HCT116 (cell line): ENCODE data around the gene SETD3. TPM values are rescaled to one million over a fixed set of nuclear protein-coding genes. Genes with fewer than 3 reads are reported as not detected.

Source experiments
- ATAC-seq: fragments of 200-7000 bp; cut with Tn5 transposase; 2 replicates; pipeline ENCODE4 v1.9.1; 2020; ENCODE audit warnings: mild to moderate bottlenecking, moderate library complexity
- BruUV-seq: library from RNA; stranded (reverse); fragments of 400-500 nt; replicated peaks from 2 replicates; lab custom pipeline; 2021; lab: Mats Ljungman, UMichigan
- CTCF ChIA-PET: fragments of 300-600 bp; sonication (Branson Sonifier 250); formaldehyde crosslinking; loops from one replicate; lab custom pipeline; 2021; ENCODE audit warnings: antibody characterized with exemption; lab: Charles Lee
- POLR2A ChIA-PET: fragments of 300-600, 350-600 bp; sonication (Branson Sonifier 250); formaldehyde crosslinking; loops from one replicate; lab custom pipeline; 2021; ENCODE audit warnings: antibody characterized with exemption; lab: Charles Lee
- RAD21 ChIA-PET, 2 experiments: fragments of 300-600 bp; sonication (Branson Sonifier 250); formaldehyde crosslinking; loops; one replicate each; lab custom pipeline; 2023; ENCODE audit warnings: low total read pairs in 2 of 2; ENCODE audit not compliant: uncharacterized antibody in 2 of 2, unreplicated experiment in 2 of 2, low non-redundant PET in 1 of 2; lab: Charles Lee
- DNase-seq: peaks from one replicate; pipeline ENCODE4 v3.0.0-alpha.2; 2010; ENCODE audit warnings: low read depth, low spot score
- H2AFZ ChIP-seq: fragments of 200-600 bp; shearing (Covaris generic), sonication (generic); 2 replicates; pipeline ENCODE4 v1.6.1; 2017; ENCODE audit warnings: low read depth, mixed run types, mixed read lengths, antibody characterized with exemption, low read length; ENCODE audit not compliant: poor library complexity, severe bottlenecking
- H3K27ac ChIP-seq: 2 replicates; pipeline ENCODE4 v1.5.1; 2012; ENCODE audit warnings: low read depth, low read length
- H3K27me3 ChIP-seq: fragments of 200-600 bp; sonication (generic); 2 replicates; pipeline ENCODE4 v1.6.1; 2016; ENCODE audit warnings: mixed run types, low read length, mixed read lengths; ENCODE audit not compliant: insufficient read depth
- H3K36me3 ChIP-seq, 2 experiments: fragments of 200-500 bp in 1 of 2; fragments of 200-600 bp in 1 of 2; sonication (Bioruptor generic) in 1 of 2; sonication (generic) in 1 of 2; 2 replicates each; pipeline versions ENCODE4 v1.5.1 to v1.6.1; 2014 to 2016; ENCODE audit warnings: low read length in 2 of 2, inconsistent platforms in 1 of 2, mixed read lengths in 1 of 2, mixed run types in 1 of 2; ENCODE audit not compliant: insufficient read depth in 2 of 2, control insufficient read depth in 1 of 2
- H3K4me1 ChIP-seq, 2 experiments: fragments of 200-600 bp in 1 of 2; sonication (generic) in 1 of 2; 2 replicates each; pipeline versions ENCODE4 v1.5.1 to v1.6.1; 2012 to 2017; ENCODE audit warnings: low read length in 2 of 2, inconsistent platforms in 1 of 2, mild to moderate bottlenecking in 1 of 2, mixed read lengths in 1 of 2, mixed run types in 1 of 2, moderate library complexity in 1 of 2; ENCODE audit not compliant: insufficient read depth in 2 of 2, control insufficient read depth in 1 of 2
- H3K4me2 ChIP-seq: fragments of 200-600 bp; sonication (generic); 2 replicates; pipeline ENCODE4 v1.6.1; 2017; ENCODE audit warnings: mixed run types, low read length, mixed read lengths
- H3K4me3 ChIP-seq, 2 experiments: fragments of 200-600 bp in 1 of 2; sonication (generic) in 1 of 2; replicated peaks in 1 of 2; 2 replicates each; pipeline ENCODE4 v1.5.1; 2011 to 2016; ENCODE audit warnings: low read length in 2 of 2, control low read depth in 1 of 2, low read depth in 1 of 2, mild to moderate bottlenecking in 1 of 2, mixed read lengths in 1 of 2, mixed run types in 1 of 2
- H3K79me2 ChIP-seq: fragments of 200-600 bp; sonication (generic); 2 replicates; pipeline ENCODE4 v1.6.1; 2017; ENCODE audit warnings: mild to moderate bottlenecking, mixed run types, low read length, moderate library complexity, mixed read lengths; ENCODE audit not compliant: insufficient read depth
- H3K9ac ChIP-seq: fragments of 200-600 bp; sonication (generic); 2 replicates; pipeline ENCODE4 v1.6.1; 2016; ENCODE audit warnings: low read length, mixed read lengths
- H3K9me2 ChIP-seq: fragments of 200-600 bp; sonication (generic), shearing (Covaris generic); 2 replicates; pipeline ENCODE4 v1.6.1; 2017; ENCODE audit warnings: mixed run types, mild to moderate bottlenecking, moderate library complexity; ENCODE audit not compliant: insufficient read depth
- H3K9me3 ChIP-seq, 2 experiments: fragments of 200-500 bp in 1 of 2; fragments of 200-600 bp in 1 of 2; sonication (Bioruptor generic) in 1 of 2; sonication (generic) in 1 of 2; 2 replicates each; pipeline ENCODE4 v1.6.1; 2014 to 2017; ENCODE audit warnings: low read length in 2 of 2, mixed read lengths in 2 of 2, inconsistent platforms in 1 of 2, low read depth in 1 of 2, mild to moderate bottlenecking in 1 of 2, mixed run types in 1 of 2, moderate library complexity in 1 of 2; ENCODE audit not compliant: control insufficient read depth in 1 of 2, insufficient read depth in 1 of 2
- H4K20me1 ChIP-seq: fragments of 200-600 bp; sonication (generic), shearing (Covaris generic); 2 replicates; pipeline ENCODE4 v1.6.1; 2017; ENCODE audit warnings: mixed run types, mild to moderate bottlenecking, moderate library complexity; ENCODE audit not compliant: insufficient read depth
- CBX3 ChIP-seq: IDR thresholded peaks from 2 replicates; pipeline ENCODE4 v1.6.1; 2012; ENCODE audit warnings: low read depth
- EGR1 ChIP-seq: IDR thresholded peaks from 2 replicates; pipeline ENCODE4 v1.6.1; 2012; ENCODE audit warnings: low read depth
- EZH2 ChIP-seq: fragments of 200-600 bp; sonication (generic); IDR thresholded peaks from 2 replicates; pipeline ENCODE4 v1.6.1; 2017; ENCODE audit warnings: antibody characterized with exemption, mixed run types
- EZH2phosphoT487 ChIP-seq: fragments of 200-600 bp; IDR thresholded peaks from 2 replicates; pipeline ENCODE4 v1.6.1; 2018; ENCODE audit warnings: antibody characterized with exemption, borderline replicate concordance
- JUND ChIP-seq: IDR thresholded peaks from 2 replicates; pipeline ENCODE4 v1.6.1; 2012
- POLR2A ChIP-seq: IDR thresholded peaks from 2 replicates; pipeline ENCODE4 v1.7.0; 2011; ENCODE audit warnings: borderline replicate concordance; ENCODE audit not compliant: insufficient read depth, insufficient read length; ENCODE audit errors: extremely low read depth
- POLR2AphosphoS5 ChIP-seq: IDR thresholded peaks from 2 replicates; pipeline ENCODE4 v1.6.1; 2011; ENCODE audit warnings: mild to moderate bottlenecking, low read depth, low read length, moderate library complexity
- RAD21 ChIP-seq: IDR thresholded peaks from 2 replicates; pipeline ENCODE4 v1.6.1; 2012; ENCODE audit warnings: low read depth, mild to moderate bottlenecking
- SIN3A ChIP-seq: IDR thresholded peaks from 2 replicates; pipeline ENCODE4 v1.6.1; 2012; ENCODE audit warnings: low read depth
- SP1 ChIP-seq: IDR thresholded peaks from 2 replicates; pipeline ENCODE4 v1.6.1; 2012; ENCODE audit warnings: low read depth
- TCF7L2 ChIP-seq: IDR thresholded peaks from 2 replicates; pipeline ENCODE4 v1.7.0; 2011; ENCODE audit warnings: borderline replicate concordance, inconsistent platforms; ENCODE audit not compliant: insufficient read depth, insufficient read length; ENCODE audit errors: extremely low read depth
- ZFX ChIP-seq: fragments of 450-650 bp; IDR thresholded peaks from 2 replicates; pipeline ENCODE4 v1.6.1; 2017
- intact Hi-C: fragments of 100-400 bp; cut with micrococcal nuclease; formaldehyde crosslinking; loops from 2 replicates; pipeline ENCODE4 v1.10.0; 2022
- total RNA-seq: library from RNA; stranded (reverse); gene quantifications from one replicate; pipeline ENCODE4 v1.2.1, GENCODE V29; 2021; ENCODE audit not compliant: unreplicated experiment
- TF ChIP-seq, protein P1 (sequence below): IDR thresholded peaks from 2 replicates; pipeline ENCODE4 v1.6.1; 2011; ENCODE audit warnings: mild to moderate bottlenecking, low read length, moderate library complexity; ENCODE audit not compliant: insufficient replicate concordance; ENCODE audit errors: extremely low read depth
- TF ChIP-seq, protein P2 (sequence below): IDR thresholded peaks from 2 replicates; pipeline ENCODE4 v1.6.1; 2012
- TF ChIP-seq, protein P3 (sequence below), 3 experiments: fragments of 200-600 bp in 1 of 3; sonication (generic) in 1 of 3; IDR thresholded peaks in 2 of 3; conservative IDR thresholded peaks in 1 of 3; 2 replicates each; pipeline ENCODE4 v1.5.1; 2012 to 2017; ENCODE audit warnings: low read depth in 2 of 3, low read length in 2 of 3, antibody characterized with exemption in 1 of 3, borderline replicate concordance in 1 of 3, control low read depth in 1 of 3, mild to moderate bottlenecking in 1 of 3, mixed read lengths in 1 of 3, mixed run types in 1 of 3, moderate library complexity in 1 of 3; ENCODE audit not compliant: insufficient read depth in 1 of 3

The SETD3 gene
- total RNA-seq, 1 experiment from 2014 or later = 46.6 TPM

DNA sequence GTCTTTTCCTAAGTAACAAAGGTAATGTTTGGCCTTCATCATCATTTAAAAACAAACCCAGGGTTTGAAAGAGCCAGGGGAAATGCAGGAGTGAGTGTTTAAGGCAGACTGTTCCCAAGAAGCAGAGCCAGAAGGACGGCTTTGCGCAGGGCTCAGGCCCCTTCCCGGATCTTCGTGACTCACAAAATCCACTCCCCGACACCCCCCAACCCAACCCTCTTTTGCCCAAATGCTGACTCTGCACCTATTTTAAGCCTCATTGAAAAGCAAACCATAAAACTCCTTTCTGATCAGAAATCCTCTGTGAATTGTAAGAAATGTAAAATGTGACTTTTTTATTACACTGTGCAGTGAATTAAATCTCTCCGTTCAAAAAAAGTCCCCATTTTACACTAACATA is 67.5 kb downstream of the SETD3 start:
- TF ChIP-seq CBX3 = no peak
- TF ChIP-seq SIN3A = no peak
- TF ChIP-seq, all 23 proteins: peak for 0
- Histone ChIP-seq H3K4me1 (0 out of 4 replicates have a peak, but pooled peaks cover 0 to 4% of the 10 kb centered on the region in 2 experiments), H3K4me3 (no peak overlapping the region), H3K27ac (no peak overlapping the region), H3K27me3 (no peaks in the 10 kb centered on the region), H3K79me2 (no peaks in the 10 kb centered on the region), H2AFZ (no peak overlapping the region), H3K36me3 (no peaks in the 10 kb centered on the region), H3K9me3 (no peaks in the 10 kb centered on the region), H3K4me2 (no peak overlapping the region), H3K9ac (no peak overlapping the region), H3K9me2 (no peaks in the 10 kb centered on the region), H4K20me1 (no peaks in the 10 kb centered on the region)
- no peak for DNase-seq
- CTCF ChIA-PET = interaction anchor here (4.9 to 6.6 kb wide), 3 partner anchors 20 to 93 kb away, joined by 46 to 69 read pairs (median 53); no protein-coding TSS in a partner anchor
- intact Hi-C loops = no loop called here
- no peak for ATAC-seq
- POLR2A ChIA-PET = no interaction called here
- RAD21 ChIA-PET = no interaction called here
- BruUV-seq = no TSS peak

DNA sequence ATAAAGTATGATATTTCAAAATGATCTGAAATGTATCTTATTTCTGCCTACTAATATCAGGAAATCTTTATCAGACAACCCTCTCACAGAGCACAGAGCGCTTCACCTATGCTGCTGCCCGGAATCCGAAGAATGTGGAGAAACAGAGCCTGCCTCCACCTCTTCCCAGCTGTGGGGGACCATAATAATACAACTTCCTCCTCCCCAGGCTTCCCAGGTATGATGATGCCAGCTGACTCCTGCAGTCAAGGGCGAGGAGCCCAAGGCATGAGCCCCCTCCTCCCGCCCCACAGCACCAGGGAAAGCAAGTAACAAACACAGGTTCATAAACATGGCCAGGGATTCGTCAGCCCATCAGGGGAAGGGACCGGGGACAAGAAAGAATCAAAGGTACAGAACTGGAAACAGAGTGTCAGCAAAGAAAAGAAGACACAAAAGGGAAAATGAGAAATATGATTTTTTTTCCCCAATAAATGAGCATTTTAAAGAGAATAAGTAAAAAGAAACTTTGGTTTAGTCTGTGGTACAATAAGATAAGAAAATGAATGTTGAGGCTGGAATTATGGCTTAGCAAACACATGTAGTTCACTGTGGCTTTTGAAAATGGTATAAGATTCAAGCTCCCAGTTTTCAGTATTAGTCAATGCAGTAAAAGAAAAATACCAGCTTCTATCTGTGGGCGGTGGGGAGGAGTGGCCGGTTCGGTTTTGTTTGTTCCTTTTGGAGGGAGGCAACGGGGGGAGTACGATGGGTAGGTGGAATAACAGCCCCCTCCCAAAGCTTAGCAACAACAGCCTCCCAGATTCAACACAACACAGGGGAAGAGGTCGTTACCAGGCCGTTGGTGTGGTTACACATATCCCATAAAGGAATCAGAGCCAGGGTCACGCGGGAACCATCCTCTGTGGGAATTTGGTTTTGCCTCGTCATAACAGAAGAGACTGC is 68.3 kb downstream of the SETD3 start:
- Histone ChIP-seq H3K4me2 (no peak overlapping the region), H4K20me1 (no peaks in the 10 kb centered on the region), H3K27ac (no peak overlapping the region), H3K4me1 (0 out of 4 replicates have a peak, but pooled peaks cover 0 to 4% of the 10 kb centered on the region in 2 experiments), H3K27me3 (no peaks in the 10 kb centered on the region), H3K9me3 (no peaks in the 10 kb centered on the region), H3K79me2 (no peaks in the 10 kb centered on the region), H3K4me3 (no peak overlapping the region), H3K9ac (no peak overlapping the region), H2AFZ (no peak overlapping the region), H3K36me3 (no peaks in the 10 kb centered on the region), H3K9me2 (no peaks in the 10 kb centered on the region)
- POLR2A ChIA-PET = no interaction called here
- RAD21 ChIA-PET = no interaction called here
- intact Hi-C loops = no loop called here
- CTCF ChIA-PET = interaction anchor here (1.4 kb wide), 1 partner anchor 19 kb away, joined by 7 read pairs; no protein-coding TSS in a partner anchor
- no peak for ATAC-seq
- no TSS peak for BruUV-seq
- no peak for DNase-seq
- TF ChIP-seq RAD21 (no peak), SIN3A (no peak), ZFX (no peak), TCF7L2 (no peak), EZH2phosphoT487 (no peak), EGR1 (no peak), POLR2AphosphoS5 (no peak), POLR2A (no peak), JUND (no peak), SP1 (no peak), EZH2 (no peak)
- TF ChIP-seq, protein P1, sequence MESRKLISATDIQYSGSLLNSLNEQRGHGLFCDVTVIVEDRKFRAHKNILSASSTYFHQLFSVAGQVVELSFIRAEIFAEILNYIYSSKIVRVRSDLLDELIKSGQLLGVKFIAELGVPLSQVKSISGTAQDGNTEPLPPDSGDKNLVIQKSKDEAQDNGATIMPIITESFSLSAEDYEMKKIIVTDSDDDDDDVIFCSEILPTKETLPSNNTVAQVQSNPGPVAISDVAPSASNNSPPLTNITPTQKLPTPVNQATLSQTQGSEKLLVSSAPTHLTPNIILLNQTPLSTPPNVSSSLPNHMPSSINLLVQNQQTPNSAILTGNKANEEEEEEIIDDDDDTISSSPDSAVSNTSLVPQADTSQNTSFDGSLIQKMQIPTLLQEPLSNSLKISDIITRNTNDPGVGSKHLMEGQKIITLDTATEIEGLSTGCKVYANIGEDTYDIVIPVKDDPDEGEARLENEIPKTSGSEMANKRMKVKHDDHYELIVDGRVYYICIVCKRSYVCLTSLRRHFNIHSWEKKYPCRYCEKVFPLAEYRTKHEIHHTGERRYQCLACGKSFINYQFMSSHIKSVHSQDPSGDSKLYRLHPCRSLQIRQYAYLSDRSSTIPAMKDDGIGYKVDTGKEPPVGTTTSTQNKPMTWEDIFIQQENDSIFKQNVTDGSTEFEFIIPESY = no peak
- TF ChIP-seq, protein P2, sequence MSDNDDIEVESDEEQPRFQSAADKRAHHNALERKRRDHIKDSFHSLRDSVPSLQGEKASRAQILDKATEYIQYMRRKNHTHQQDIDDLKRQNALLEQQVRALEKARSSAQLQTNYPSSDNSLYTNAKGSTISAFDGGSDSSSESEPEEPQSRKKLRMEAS = no peak
- TF ChIP-seq, protein P3, sequence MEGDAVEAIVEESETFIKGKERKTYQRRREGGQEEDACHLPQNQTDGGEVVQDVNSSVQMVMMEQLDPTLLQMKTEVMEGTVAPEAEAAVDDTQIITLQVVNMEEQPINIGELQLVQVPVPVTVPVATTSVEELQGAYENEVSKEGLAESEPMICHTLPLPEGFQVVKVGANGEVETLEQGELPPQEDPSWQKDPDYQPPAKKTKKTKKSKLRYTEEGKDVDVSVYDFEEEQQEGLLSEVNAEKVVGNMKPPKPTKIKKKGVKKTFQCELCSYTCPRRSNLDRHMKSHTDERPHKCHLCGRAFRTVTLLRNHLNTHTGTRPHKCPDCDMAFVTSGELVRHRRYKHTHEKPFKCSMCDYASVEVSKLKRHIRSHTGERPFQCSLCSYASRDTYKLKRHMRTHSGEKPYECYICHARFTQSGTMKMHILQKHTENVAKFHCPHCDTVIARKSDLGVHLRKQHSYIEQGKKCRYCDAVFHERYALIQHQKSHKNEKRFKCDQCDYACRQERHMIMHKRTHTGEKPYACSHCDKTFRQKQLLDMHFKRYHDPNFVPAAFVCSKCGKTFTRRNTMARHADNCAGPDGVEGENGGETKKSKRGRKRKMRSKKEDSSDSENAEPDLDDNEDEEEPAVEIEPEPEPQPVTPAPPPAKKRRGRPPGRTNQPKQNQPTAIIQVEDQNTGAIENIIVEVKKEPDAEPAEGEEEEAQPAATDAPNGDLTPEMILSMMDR (IDR thresholded peaks at IDR 0.05 in 2 of 3, conservative IDR thresholded peaks at IDR 0.05 in 1 of 3; ENCODE audit: borderline replicate concordance in 1 of 3, insufficient read depth in 1 of 3, low read depth in 2 of 3, low read length in 2 of 3) = no peak
